NCI-H1436 (cell line): Measurements from ENCODE around the gene ELMO2.

ENCODE experiments used
- DNase-seq: peaks from one replicate; lab custom pipeline; 2025; lab: John Stamatoyannopoulos, UW

Gene ELMO2, protein sequence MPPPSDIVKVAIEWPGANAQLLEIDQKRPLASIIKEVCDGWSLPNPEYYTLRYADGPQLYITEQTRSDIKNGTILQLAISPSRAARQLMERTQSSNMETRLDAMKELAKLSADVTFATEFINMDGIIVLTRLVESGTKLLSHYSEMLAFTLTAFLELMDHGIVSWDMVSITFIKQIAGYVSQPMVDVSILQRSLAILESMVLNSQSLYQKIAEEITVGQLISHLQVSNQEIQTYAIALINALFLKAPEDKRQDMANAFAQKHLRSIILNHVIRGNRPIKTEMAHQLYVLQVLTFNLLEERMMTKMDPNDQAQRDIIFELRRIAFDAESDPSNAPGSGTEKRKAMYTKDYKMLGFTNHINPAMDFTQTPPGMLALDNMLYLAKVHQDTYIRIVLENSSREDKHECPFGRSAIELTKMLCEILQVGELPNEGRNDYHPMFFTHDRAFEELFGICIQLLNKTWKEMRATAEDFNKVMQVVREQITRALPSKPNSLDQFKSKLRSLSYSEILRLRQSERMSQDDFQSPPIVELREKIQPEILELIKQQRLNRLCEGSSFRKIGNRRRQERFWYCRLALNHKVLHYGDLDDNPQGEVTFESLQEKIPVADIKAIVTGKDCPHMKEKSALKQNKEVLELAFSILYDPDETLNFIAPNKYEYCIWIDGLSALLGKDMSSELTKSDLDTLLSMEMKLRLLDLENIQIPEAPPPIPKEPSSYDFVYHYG

DNA sequence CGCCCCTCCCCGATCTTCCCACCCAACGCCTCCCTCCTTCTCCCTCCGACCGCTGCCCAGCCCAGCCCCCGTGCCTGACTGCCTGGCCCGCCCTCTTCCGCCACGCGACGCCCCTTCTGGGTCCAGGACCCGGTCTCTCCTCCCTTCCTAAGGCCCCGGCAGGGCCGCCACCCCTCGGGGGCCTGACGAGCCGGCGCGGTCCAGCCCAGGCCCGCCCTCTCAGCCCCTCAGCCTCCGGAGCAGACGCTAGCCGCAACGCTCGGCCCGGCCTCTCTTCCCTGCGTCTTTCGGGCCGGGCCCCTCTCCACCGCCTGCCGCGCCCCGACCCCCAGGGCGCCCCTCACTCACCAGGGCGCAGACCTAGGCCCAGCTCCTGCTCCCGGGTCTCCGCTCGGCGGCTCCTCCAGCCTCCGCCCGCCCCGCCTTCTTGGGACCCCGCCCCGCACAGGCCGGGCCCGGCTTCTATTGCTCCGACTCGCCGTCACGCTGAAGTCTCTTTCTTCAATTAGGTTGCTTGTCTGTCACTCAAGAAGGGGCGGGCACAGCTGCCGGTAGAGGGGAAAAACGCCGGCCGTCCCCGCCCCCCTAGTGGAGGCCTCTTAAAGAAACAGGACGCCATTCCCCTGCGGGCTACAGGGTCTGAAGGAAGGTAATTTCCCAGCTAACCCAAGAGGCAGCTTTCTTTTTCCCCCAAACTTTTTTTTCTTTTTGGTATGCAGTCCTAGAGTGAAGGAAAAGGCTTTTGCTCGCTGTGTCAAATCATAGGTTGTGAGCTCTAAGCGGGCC is at the start of gene ELMO2:
Gene ELMO2 (minus strand): TSS at position 416 of the 786 bp plus-strand sequence. CDS start 12,133 bp downstream, outside the sequence.
- DNase-seq = peak; percentile 96

DNA sequence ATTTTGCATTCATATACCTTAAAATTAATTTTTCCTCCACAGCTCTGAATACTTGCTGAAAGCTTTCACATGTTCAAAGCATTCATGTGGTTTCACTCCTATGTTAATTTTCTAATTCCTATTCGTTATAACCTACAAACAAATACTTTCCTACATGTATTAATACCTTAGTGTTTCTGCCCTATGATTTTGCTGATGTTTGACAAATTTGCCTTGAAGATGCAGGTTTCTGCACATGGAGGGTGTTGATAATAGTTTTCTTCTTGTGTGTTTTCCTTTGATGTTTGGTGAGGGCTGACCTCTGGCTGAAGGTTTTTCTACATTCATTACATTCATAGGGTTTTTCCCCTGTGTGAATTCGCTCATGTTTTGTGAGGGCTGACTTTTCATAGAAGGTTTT is 49.3 kb upstream of the ELMO2 start:
- no peak for DNase-seq

DNA sequence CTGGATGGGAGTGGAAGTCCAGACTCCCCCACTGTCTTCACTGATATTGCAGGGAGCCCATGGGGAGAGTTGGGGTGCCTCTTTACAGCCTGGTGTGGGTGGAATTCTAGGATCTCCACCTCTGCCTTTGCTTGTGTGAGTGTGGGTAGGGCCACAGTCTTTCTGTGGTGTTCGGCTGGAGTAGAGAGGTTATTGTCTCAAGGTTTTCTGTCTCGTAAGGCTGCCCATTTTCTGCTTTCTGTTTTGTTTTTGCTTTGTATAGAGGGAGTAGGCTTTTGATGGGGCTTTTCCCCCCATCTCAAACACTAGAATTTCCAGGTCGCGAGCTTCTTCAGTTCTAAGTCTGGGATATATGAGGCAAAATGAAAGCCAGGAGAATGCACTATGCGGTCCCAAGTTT is 40.4 kb upstream of the ELMO2 start:
- DNase-seq = no peak

DNA sequence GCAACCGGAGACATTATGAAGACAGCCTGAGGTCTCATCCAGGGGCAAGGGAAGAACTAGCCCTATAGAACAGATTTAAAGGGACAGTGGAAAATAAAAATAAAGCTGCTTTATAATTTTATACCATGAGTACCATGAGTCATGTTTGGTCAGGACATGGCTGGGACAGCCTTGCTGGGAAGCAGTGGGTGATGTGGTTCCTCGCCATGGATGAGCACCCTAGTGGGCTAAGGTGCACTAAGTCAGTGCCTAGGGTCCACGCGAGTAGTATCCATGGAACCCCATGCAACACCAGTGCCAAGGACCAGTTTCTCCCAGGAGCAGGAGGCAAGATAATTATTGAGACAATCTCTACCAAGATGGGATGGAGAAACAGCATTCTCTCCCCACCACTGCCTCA is 33.4 kb upstream of the ELMO2 start:
- no peak for DNase-seq

DNA sequence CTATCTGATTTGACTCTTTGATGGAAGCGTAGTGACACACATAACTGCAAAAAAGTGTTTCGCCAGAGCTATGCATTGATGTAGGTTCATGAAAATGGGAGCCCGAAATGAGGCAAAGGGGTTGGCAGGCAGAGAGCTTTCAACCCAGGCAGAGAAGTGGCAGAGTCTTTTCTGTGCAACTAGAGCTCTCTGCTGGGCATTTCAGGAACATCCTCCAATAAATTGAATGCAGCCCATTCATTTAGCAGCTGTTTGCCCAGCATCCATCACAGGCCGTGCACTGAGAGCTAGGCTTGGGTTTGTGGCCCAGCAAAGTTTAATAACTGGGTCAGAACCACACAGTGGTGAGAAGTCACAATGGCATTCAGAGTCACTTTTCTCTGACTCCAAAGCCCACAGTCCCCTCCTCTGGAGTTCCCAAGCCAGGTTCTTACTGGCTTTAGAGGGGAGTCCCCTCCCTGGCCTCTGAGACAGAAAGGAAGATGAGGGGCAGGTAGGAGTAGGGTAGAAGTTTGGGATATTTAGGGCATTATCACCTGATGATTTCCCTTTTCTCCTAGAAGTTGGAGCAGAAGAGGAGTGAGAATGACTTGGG is 31.8 kb upstream of the ELMO2 start:
- peak; percentile 15 for DNase-seq

DNA sequence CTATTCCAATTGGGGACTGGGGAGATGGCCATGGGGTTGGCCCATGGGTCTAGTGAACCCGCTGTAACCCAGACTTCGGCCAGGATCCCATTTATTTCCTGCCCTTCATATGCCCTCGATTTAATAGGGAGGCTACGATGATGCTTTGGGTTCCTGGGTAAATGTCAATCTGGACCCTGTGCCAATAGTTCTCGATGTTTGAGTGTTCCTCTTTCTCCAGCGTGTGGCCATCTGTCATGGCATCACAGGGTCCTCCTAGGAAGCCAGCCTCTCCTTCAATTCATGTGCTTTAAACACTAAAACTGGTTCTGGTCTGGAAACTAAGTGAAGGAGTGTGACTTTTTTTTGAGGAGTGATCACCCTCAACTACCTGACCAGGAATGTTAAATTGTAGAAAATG is 28.7 kb upstream of the ELMO2 start:
- DNase-seq = no peak

DNA sequence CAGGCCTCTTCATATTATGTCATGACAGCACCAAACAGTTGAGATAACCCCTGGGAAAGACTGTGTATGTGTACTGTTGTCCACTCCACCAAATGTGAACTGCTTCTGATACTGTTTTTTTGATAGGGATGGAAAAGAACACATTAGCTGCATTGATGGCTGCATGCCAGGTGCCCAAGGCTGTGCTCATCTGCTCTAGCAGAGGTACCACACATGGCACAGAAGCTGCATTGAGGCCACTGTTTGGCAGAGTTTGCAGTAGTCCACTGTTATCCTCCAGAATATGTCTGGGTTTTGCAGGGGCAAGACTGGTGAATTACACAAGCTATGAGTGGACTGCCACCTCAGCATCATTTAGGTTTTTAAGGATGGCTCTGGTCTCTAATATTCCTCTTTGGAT is 28.2 kb upstream of the ELMO2 start:
- DNase-seq = no peak

DNA sequence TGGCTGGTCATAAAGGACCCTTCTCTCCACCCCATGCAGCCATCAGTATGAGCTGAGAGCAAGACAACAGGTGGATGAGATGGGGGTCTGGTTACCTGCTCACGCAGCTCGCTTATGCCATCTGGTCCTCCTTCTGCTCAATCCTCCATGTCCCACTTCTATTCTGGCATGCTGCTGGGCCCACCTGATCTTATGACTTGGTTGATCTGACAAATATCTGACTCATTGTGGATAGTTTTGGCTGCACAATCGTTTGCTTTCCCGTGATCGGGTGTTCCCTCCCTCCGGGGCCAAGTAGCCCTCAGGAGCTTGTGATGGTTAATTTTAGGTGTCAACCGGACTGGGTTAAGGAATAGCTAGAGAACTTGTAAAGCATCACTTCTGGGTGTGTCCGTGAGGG is 26.6 kb upstream of the ELMO2 start:
- DNase-seq = no peak

DNA sequence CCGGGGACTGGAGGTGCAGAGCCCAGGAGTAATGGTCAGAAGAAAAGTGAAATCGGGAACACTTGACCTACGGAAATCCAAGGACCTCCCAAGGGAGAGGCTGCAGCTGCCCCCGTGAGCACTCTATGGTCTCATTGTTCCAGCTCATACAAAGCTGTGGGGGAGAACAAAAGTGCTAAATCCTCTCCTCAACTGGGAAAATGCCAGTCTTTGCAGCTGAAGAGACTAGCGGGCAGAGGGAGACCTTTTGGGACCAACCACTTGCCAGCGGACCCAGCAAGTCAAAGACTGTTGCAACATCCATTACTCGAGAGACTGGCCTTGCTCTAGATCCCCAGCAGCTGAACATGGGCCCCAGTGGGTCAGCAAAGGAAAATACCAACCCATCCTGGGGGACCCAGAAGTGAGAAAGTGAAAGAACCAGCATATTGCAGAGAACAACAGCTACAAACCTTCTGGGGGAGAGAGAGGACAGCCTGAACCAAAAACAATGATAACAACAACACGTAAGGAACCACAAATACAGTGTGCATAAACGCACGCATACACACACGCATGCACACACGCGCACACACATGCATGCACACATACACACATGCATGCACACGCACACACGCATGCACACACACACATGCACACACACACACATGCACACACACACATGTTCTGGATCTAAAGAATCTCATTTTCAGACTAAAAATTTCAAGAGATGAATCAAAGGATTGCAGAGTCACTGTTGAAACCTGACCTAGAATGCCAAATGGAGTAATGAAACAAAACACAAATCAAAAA is 24.7 kb upstream of the ELMO2 start:
- no peak for DNase-seq

DNA sequence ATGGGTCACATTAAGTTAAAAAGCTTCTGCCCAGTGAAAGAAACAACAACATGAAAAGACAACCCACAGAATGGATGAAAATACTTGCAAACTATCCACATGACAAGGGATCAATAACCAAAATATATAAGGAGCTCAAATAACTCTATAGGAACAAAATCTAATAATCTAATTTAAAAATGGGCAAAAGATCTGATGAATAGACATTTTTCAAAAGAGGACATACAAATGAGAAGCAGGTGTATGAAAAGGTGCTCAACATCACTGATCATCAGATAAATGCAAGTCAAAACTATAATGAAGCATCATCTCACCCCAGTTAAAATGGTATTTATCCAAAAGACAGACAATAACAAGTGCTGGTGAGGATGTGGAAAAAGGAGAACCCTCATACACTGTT is 21.0 kb upstream of the ELMO2 start:
- no peak for DNase-seq

DNA sequence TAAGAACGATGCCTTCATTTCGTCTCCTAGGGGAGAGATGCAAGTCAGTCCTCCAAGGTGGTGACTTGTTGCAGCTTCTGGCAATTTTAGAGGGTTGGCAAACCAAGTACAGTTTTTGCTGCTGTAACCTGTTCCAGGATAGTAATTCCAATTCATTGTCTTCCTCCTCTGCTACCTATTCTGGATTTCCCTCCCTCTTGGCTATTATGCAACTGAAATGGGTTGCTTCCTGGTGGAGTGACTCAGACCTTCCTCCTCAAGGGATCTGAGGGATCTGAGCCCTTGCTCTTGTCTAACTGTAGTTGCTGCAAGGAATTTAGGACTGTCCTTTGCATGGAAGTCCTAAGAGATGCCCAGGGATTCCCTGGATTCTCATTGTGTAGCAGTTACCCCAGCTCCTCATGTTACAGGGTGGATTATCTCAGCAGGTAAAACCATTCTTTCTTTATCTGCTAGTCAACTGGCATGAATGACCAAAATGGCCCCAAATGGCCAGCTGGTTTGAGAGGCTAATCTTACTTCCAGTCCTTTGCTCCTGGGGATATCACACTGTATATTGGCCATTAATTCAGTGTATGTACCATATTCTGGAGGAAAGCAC is 17.6 kb upstream of the ELMO2 start:
- no peak for DNase-seq

DNA sequence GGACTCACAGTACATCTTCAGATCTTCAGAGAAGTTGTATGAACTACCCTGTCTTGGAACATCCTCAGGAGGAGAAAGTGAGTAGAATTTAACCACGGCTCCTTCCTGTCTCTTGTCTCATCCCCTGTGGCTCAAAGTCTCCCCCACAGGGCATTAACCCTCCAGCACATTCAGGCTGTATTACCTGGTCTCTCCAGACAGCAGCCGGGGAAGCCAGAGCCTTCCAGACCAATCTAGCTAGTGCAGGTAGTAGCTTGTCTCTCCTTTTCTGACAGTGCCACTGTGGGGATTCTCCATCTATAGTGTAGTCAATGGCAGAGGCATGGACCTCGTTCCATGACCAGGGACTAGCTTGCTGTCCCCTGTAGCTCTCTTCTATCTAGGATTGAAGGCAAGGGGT is 16.9 kb upstream of the ELMO2 start:
- no peak for DNase-seq

DNA sequence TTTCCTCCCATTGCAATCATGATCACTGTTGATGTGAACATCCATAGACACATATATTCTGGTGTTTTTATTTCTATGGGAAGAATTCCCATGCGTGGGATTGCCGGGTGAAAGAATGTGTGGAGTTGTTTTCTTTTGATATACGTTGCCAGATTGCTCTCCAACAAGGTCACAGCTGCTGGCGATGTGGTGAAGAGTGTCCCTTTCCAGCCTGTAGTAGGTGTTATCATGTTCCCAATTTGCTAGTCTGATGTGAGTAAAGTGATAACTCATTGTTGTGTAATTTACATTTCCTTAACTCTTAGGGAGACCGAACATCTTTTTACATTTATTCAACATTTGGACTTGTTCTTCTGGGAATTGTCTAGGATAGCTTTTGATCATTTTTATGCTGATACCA is 14.5 kb upstream of the ELMO2 start:
- no peak for DNase-seq

DNA sequence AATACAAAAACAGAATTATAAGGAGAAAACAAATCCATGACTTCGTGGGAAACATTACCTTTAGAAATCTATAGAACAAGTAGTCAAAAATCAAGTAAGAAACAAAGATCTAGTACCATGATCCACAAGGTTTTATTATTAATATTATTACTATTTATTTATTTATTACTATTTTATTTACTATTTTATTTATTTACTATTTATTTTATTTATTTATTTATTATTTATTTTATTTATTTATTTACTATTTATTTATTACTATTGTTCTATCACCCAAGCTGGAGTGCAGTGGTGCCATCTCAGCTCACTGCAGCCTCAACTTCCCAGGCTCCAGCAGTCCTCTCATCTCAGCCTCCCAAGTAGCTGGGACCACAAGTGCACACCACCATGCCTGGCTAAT is 13.5 kb upstream of the ELMO2 start:
- DNase-seq = no peak

DNA sequence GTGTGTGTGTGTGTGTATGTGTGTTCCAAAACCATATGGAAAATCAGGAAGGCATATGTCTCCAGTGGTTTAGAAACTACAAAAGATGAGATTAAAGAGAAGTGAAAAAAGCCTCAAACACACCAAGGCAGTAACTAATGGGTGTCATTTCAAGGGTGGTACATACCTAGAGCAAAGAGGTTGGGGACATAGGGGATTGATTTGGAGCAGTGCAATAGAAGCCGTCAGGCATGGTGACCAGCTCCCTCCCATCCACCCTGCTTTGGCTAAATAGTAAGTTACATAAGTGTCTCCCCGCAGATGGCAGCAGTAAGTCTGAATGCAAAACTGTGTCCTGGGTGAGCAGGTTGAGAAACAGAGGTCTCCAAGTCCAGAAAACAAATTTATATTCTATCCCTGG is 10.4 kb upstream of the ELMO2 start:
- DNase-seq = no peak

DNA sequence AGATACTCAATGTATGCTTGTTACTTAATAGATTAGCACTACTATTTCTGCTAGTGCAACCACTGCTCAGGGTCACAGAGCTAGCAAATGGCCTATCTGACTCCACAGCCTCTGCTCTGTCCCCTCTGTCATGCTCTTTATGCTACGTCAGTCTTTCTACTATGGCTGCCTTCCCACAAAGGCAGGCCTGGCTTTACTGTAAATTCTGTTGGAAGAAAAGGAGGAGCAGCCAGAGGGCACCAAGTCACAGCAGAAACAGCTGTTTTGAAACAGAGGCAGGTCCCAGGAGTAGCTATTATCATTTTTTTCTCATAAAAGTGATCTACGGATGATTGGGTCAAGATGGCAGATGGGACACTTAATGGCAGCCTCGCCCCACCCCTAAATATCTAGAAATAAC is 10.0 kb upstream of the ELMO2 start:
- no peak for DNase-seq

DNA sequence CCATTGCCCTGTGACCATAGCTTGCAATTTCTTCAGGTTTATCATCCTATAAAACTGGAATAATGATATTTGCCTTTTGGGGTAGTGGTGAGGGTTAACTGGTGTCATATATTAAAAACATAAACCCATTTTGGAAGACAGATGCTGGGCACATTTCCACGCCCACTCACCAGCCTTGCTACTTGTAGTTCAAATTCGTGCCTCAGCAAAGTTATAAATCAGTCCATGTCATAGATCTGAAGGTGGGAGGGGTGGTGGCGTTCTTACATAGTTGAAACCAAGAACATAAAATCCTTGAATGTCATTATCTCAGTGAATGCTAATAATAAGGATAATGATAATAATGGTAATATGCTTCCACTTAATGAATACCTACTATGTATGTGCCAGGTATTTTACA is 9.4 kb upstream of the ELMO2 start:
- DNase-seq = no peak

DNA sequence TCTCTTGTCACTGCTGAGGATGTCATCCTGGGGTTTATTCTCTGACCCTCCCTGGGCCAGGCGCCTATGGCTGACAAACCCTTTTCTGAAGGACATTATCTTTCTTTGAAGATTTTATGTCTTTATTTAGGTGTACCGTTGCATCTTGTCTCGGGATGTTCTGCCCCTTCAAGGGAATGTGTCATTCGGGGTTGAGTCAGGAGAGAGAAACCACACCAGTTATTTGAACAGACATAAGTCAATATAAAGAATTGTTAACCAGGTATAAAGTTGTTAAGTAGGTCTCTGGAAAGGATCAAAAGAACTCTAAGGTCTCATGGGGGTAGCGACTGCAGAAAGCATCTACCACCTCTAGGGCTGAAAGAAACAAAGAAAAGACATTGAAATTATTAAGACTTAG is 8.2 kb upstream of the ELMO2 start:
- DNase-seq = no peak

DNA sequence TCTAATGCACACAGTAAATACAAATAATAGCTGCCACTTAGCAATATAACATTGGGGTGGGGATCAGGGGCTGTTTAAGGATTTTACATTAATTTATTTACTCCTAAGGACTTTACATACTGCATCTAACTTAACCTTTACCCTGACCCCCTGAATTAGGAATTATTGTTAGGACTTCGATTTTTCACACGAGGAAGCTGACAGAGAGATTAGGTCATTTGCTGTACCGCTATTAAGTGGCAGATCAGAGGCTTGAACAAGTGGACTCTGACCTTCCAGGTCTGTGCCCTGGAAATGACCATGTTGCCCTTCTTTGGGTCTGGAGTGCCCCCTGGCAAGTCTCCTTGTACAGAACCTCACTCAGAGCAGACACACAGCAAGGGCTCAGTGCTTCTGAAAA is 5.2 kb upstream of the ELMO2 start:
- DNase-seq = no peak

DNA sequence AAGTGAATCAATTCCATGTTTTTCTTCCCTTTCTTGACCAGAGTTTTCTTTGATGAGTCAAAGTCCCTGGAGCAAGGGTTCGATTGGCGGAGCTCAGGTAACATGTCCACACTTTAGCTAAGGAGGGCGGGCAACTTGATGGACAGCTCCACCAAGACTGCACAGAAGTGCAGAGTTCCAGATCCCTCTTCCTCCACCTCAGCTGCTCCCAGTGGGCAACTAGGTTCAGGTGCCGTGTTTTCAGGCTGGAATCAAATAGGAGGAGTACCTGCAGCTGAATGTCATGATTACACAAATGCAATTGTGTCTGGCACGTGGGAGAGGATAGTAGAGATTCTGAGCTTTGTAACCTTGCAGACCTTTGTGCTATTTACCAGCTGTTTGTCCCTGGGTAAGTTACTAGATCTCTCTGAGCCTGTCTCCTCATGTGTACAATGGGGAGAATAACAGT is 1.9 kb upstream of the ELMO2 start:
- no peak for DNase-seq

DNA sequence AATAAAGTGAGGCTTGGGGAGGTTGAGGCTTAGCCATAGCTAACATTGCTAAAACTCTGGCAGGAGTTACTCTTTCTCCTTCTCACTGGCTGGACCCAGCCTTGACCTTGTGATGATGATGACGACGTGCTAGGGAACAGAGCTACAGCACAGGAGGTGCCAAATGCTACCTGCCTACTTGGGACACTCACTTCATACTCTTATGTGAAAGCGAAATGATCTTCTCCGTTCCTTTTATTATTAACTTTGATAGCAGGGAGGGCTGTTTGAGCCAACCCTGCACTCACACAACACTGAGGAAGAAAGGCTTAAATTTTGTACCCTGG is 1.2 kb upstream of the ELMO2 start:
- no peak for DNase-seq
